ENCODE data around the gene GRPEL1. TPM values are rescaled to one million over a fixed set of nuclear protein-coding genes. Genes with fewer than 3 reads are reported as not detected.

The GRPEL1 gene
- total RNA-seq, 1 experiment from 2014 or later, result 40.7 TPM

GRCh38 chr4:7016086-7016485 is 51.8 kb downstream of the GRPEL1 start:
- TF ChIP-seq, protein P1, sequence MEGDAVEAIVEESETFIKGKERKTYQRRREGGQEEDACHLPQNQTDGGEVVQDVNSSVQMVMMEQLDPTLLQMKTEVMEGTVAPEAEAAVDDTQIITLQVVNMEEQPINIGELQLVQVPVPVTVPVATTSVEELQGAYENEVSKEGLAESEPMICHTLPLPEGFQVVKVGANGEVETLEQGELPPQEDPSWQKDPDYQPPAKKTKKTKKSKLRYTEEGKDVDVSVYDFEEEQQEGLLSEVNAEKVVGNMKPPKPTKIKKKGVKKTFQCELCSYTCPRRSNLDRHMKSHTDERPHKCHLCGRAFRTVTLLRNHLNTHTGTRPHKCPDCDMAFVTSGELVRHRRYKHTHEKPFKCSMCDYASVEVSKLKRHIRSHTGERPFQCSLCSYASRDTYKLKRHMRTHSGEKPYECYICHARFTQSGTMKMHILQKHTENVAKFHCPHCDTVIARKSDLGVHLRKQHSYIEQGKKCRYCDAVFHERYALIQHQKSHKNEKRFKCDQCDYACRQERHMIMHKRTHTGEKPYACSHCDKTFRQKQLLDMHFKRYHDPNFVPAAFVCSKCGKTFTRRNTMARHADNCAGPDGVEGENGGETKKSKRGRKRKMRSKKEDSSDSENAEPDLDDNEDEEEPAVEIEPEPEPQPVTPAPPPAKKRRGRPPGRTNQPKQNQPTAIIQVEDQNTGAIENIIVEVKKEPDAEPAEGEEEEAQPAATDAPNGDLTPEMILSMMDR (conservative IDR thresholded peaks at IDR 0.05), result no peak
- Histone ChIP-seq H3K23ac (ENCODE audit: insufficient read length, low read depth, low read length) (no peak overlapping the region), H3K27ac (ENCODE audit: insufficient read length, low read depth, low read length) (no peak overlapping the region), H2BK120ac (ENCODE audit: low read depth, low read length, poor library complexity, severe bottlenecking) (no peak overlapping the region), H2BK5ac (ENCODE audit: insufficient read length, low read length) (no peak overlapping the region), H2AFZ (ENCODE audit: low read length) (no peak overlapping the region), H3K4me1 (ENCODE audit: insufficient read depth, low read length) (no peaks in the 10 kb centered on the region), H3K4ac (ENCODE audit: low read depth, low read length) (no peak overlapping the region), H2BK15ac (ENCODE audit: low read depth, low read length) (no peak overlapping the region), H3K9ac (ENCODE audit: extremely low read depth, insufficient read length, low read length) (no peak overlapping the region), H3K18ac (ENCODE audit: insufficient read length, low read depth, low read length) (no peak overlapping the region), H2BK20ac (ENCODE audit: low read depth, low read length, poor library complexity, severe bottlenecking) (no peak overlapping the region), H3K9me3 (ENCODE audit: control insufficient read depth, low read depth, low read length) (no peaks in the 10 kb centered on the region), H3K4me2 (ENCODE audit: insufficient read depth, insufficient read length, low read length) (no peak overlapping the region), H4K91ac (ENCODE audit: insufficient read length, low read depth, low read length) (no peak overlapping the region), H3K27me3 (ENCODE audit: insufficient read depth, low read length) (no peaks in the 10 kb centered on the region; the same call in 1 of the 2 replicates), H4K5ac (ENCODE audit: insufficient read length, low read depth, low read length) (no peak overlapping the region), H3K56ac (ENCODE audit: insufficient read length, low read depth, low read length) (no peak overlapping the region), H4K20me1 (ENCODE audit: control insufficient read depth, insufficient read depth, insufficient read length) (no peaks in the 10 kb centered on the region), H3K14ac (ENCODE audit: insufficient read depth, low read length) (no peak overlapping the region), H3K23me2 (ENCODE audit: insufficient read length, low read depth, low read length, poor library complexity, severe bottlenecking) (no peaks in the 10 kb centered on the region), H3K79me1 (ENCODE audit: insufficient read depth, low read depth, low read length, poor library complexity, severe bottlenecking) (no peaks in the 10 kb centered on the region), H2BK12ac (ENCODE audit: insufficient read length, low read depth, low read length) (no peak overlapping the region), H3T11ph (ENCODE audit: low read length) (no peak overlapping the region), H2AK5ac (ENCODE audit: insufficient read length, low read length) (no peak overlapping the region), H3K79me2 (ENCODE audit: insufficient read depth, low read length) (no peaks in the 10 kb centered on the region), H4K8ac (replicated peaks; ENCODE audit: insufficient read length, low read depth, low read length) (no peak overlapping the region)
- H3K4me3 Mint-ChIP-seq, result no peak overlapping the region
- no peaks in the 10 kb centered on the region; the same call in 1 of the 2 replicates for H3K27me3 Mint-ChIP-seq (ENCODE audit: low read depth)
- peaks cover 7 to 13% of the 10 kb centered on the region in 2 experiments; a peak in 3 of 4 replicates for H3K4me1 Mint-ChIP-seq
- no CpG with 5 or more reads among the region's 11 CpGs for WGBS (ENCODE audit: extremely low coverage, insufficient read length, low lambda C conversion rate)
- DNase-seq, result no peak
- H3K36me3 Mint-ChIP-seq (ENCODE audit: insufficient read depth in 1 of 3, low read depth in 3 of 3), result peaks cover 27 to 78% (median 50%) of the 10 kb centered on the region in 3 experiments; a peak in 6 of 7 replicates
- H3K27ac Mint-ChIP-seq, result no peak overlapping the region
- no peaks in the 10 kb centered on the region; a peak in 1 of 5 replicates for H3K9me3 Mint-ChIP-seq

All from H9 (cell line).